Keratinocyte (primary cell): Measurements from ENCODE around the gene HSPG2. TPM values are rescaled to one million over a fixed set of nuclear protein-coding genes. Genes with fewer than 3 reads are reported as not detected.

Experiments used
- DNase-seq: peaks from one replicate; pipeline ENCODE4 v3.0.0-alpha.2; 2011; ENCODE audit warnings: low read depth, missing footprints, low spot score
- FAIRE-seq: peaks from 2 replicates; lab custom pipeline; 2011; peaks lifted over from hg19 to GRCh38; lab: Jason Lieb, UNC
- H2AFZ ChIP-seq: 2 replicates; pipeline ENCODE4 v1.6.0; 2012; ENCODE audit warnings: low read length, control low read depth, inconsistent platforms; ENCODE audit not compliant: control insufficient read depth
- H3K27ac ChIP-seq: 2 replicates; pipeline ENCODE4 v1.5.1; 2011; ENCODE audit warnings: low read length; ENCODE audit not compliant: control insufficient read depth, insufficient read depth
- H3K27me3 ChIP-seq: 3 replicates; pipeline ENCODE4 v1.6.0; 2011; ENCODE audit warnings: low read length; ENCODE audit not compliant: control insufficient read depth, insufficient read depth; ENCODE audit errors: extremely low read depth
- H3K36me3 ChIP-seq, 2 experiments: 2 replicates in 1 of 2; 3 replicates in 1 of 2; pipeline ENCODE4 v1.5.1; 2011; ENCODE audit warnings: low read length in 2 of 2, mild to moderate bottlenecking in 1 of 2; ENCODE audit not compliant: control insufficient read depth in 2 of 2, insufficient read depth in 2 of 2; ENCODE audit errors: extremely low read depth in 1 of 2
- H3K4me1 ChIP-seq: 3 replicates; pipeline ENCODE4 v1.5.1; 2011; ENCODE audit warnings: low read length; ENCODE audit not compliant: control insufficient read depth, insufficient read depth; ENCODE audit errors: extremely low read depth
- H3K4me2 ChIP-seq: 3 replicates; pipeline ENCODE4 v1.6.0; 2011; ENCODE audit warnings: low read depth, low read length; ENCODE audit not compliant: control insufficient read depth, insufficient read depth; ENCODE audit errors: extremely low read depth
- H3K4me3 ChIP-seq, 3 experiments: fragments of 200-600 bp in 1 of 3; sonication (generic) in 1 of 3; 2 replicates in 2 of 3; 3 replicates in 1 of 3; pipeline ENCODE4 v1.5.1; 2011 to 2016; ENCODE audit warnings: low read length in 3 of 3, mild to moderate bottlenecking in 3 of 3, control low read depth in 2 of 3, inconsistent platforms in 1 of 3, low read depth in 1 of 3, mixed read lengths in 1 of 3, mixed run types in 1 of 3, moderate library complexity in 1 of 3; ENCODE audit not compliant: control insufficient read depth in 2 of 3, insufficient read depth in 2 of 3; ENCODE audit errors: extremely low read depth in 1 of 3
- H3K79me2 ChIP-seq: 2 replicates; pipeline ENCODE4 v1.6.0; 2012; ENCODE audit warnings: low read length; ENCODE audit not compliant: control insufficient read depth, insufficient read depth
- H3K9ac ChIP-seq: 3 replicates; pipeline ENCODE4 v1.6.0; 2011; ENCODE audit warnings: low read length; ENCODE audit not compliant: control insufficient read depth, insufficient read depth; ENCODE audit errors: extremely low read depth
- H3K9me1 ChIP-seq: 3 replicates; pipeline ENCODE4 v1.6.0; 2011; ENCODE audit warnings: low read length; ENCODE audit not compliant: control insufficient read depth, insufficient read depth; ENCODE audit errors: extremely low read depth
- H3K9me3 ChIP-seq: 2 replicates; pipeline ENCODE4 v1.5.1; 2012; ENCODE audit warnings: low read depth, low read length; ENCODE audit not compliant: control insufficient read depth
- H4K20me1 ChIP-seq: 3 replicates; pipeline ENCODE4 v1.6.0; 2011; ENCODE audit warnings: low read length; ENCODE audit not compliant: control insufficient read depth, insufficient read depth; ENCODE audit errors: extremely low read depth
- EZH2 ChIP-seq: IDR thresholded peaks from one replicate; pipeline ENCODE4 v1.6.1; 2012; ENCODE audit warnings: inconsistent platforms, mild to moderate bottlenecking, low read length, moderate library complexity
- dilution Hi-C: fragments of 300-500 bp; cut with MboI; formaldehyde crosslinking; loops from one replicate; pipeline ENCODE4 v1.7.0; 2020; ENCODE audit warnings: low sequenced_read_pairs; ENCODE audit not compliant: extremely low pct_ligation_motif_present
- polyA plus RNA-seq, 5 experiments: library from polyadenylated mRNA; depleted of rRNA in 3 of 5; stranded (reverse) in 3 of 5; stranded (forward) in 1 of 5; unstranded in 1 of 5; fragments of >200 nt; gene quantifications; 1 replicate in 1 of 5; 2 replicates in 3 of 5; 3 replicates in 1 of 5; pipeline versions ENCODE4 v1.2.1 to v1.2.3, GENCODE V29; 2011 to 2012; ENCODE audit warnings: missing spikeins in 2 of 5, low read depth in 1 of 5, low replicate concordance in 1 of 5
- TF ChIP-seq, protein P1 (sequence below), 3 experiments: IDR thresholded peaks in 1 of 3; conservative IDR thresholded peaks in 1 of 3; optimal IDR thresholded peaks in 1 of 3; 2 replicates in 2 of 3; 3 replicates in 1 of 3; pipeline versions ENCODE3 to v1.5.1; 2011; ENCODE audit warnings: low read length in 3 of 3, mild to moderate bottlenecking in 3 of 3, moderate library complexity in 2 of 3, control low read depth in 1 of 3, inconsistent platforms in 1 of 3; ENCODE audit not compliant: insufficient read depth in 2 of 3; ENCODE audit errors: extremely low read depth in 1 of 3

HSPG2 gene
- polyA plus RNA-seq, 1 donor (not counting 4 experiments of a cell fraction or from before 2014, with no cell fraction given) = 9.0 TPM

DNA sequence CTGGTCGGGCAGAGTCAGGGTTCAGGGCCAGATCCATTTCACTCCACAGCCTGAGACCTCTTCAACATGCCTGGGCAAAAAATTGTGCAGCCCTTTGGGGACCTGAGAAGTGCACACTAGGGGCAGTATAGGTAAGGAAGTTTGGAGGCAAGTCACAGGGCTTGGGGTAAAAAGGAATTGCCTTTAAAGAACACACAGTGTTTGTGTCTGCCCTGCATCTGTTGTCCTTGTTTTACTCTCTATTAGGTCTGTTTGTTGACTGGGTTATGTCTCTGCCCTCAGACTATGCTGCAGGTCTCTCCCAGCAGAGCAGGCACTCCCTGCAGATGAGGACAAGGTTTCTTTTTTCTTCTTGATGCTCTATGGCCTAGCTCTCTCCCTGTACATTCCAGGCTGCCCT is 103.0 kb downstream of the HSPG2 start:
- Histone ChIP-seq H4K20me1 (no peaks in the 10 kb centered on the region), H3K4me3 (no peak overlapping the region), H3K9me3 (peaks cover 5% of the 10 kb centered on the region), H3K9me1 (no peaks in the 10 kb centered on the region), H3K27me3 (no peaks in the 10 kb centered on the region), H3K4me2 (no peak overlapping the region), H2AFZ (no peak overlapping the region), H3K9ac (no peak overlapping the region), H3K79me2 (no peaks in the 10 kb centered on the region), H3K4me1 (no peaks in the 10 kb centered on the region), H3K36me3 (peaks cover 52 to 60% of the 10 kb centered on the region in 2 experiments), H3K27ac (no peak overlapping the region)
- TF ChIP-seq EZH2 = no peak
- TF ChIP-seq, protein P1, sequence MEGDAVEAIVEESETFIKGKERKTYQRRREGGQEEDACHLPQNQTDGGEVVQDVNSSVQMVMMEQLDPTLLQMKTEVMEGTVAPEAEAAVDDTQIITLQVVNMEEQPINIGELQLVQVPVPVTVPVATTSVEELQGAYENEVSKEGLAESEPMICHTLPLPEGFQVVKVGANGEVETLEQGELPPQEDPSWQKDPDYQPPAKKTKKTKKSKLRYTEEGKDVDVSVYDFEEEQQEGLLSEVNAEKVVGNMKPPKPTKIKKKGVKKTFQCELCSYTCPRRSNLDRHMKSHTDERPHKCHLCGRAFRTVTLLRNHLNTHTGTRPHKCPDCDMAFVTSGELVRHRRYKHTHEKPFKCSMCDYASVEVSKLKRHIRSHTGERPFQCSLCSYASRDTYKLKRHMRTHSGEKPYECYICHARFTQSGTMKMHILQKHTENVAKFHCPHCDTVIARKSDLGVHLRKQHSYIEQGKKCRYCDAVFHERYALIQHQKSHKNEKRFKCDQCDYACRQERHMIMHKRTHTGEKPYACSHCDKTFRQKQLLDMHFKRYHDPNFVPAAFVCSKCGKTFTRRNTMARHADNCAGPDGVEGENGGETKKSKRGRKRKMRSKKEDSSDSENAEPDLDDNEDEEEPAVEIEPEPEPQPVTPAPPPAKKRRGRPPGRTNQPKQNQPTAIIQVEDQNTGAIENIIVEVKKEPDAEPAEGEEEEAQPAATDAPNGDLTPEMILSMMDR (optimal IDR thresholded peaks at IDR 0.05 in 1 of 3, IDR thresholded peaks at IDR 0.05 in 1 of 3, conservative IDR thresholded peaks at IDR 0.05 in 1 of 3; ENCODE audit: extremely low read depth in 1 of 3, insufficient read depth in 2 of 3, low read length in 3 of 3) = peak in 2 of 3 experiments; percentile 14 to 16
- FAIRE-seq (no peak), DNase-seq (no peak)
- dilution Hi-C loops = no loop called here

DNA sequence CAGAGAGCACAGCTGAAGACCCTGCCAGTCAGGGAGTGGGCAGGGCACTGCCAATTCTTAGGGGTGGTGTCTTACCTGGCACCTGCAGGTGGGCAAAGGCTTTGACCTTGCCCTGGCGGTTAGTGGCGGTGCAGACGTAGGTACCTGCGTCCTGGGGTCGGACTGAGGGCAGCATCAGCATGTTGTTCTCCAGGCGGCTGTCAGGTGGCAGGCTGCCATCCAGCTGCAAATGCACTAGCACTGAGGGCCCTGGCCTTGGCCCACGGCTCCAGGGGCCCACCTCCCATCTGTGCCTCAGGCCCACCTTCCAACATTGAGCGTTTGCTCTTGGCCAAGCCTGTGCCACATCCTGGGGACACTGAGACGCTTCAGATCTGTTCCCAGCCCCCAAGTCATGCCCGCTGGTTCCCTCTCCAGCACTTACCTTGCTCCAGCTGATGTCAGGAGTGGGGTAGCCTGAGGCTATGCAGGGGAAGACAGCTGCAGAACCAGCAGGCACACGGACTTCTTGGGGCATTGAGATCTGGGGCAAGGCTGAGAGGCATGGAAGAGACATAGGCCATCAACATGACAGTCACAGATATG is 103.6 kb downstream of the HSPG2 start:
- Histone ChIP-seq H3K27ac (no peak overlapping the region), H3K36me3 (peaks cover 48 to 58% of the 10 kb centered on the region in 2 experiments), H3K9ac (no peak overlapping the region), H3K4me1 (no peaks in the 10 kb centered on the region), H3K4me2 (no peak overlapping the region), H3K79me2 (no peaks in the 10 kb centered on the region), H3K9me3 (peaks cover 5% of the 10 kb centered on the region), H4K20me1 (no peaks in the 10 kb centered on the region), H3K9me1 (no peaks in the 10 kb centered on the region), H3K4me3 (no peak overlapping the region), H3K27me3 (no peaks in the 10 kb centered on the region), H2AFZ (no peak overlapping the region)
- TF ChIP-seq, protein P1 (optimal IDR thresholded peaks at IDR 0.05 in 1 of 3, IDR thresholded peaks at IDR 0.05 in 1 of 3, conservative IDR thresholded peaks at IDR 0.05 in 1 of 3; ENCODE audit: extremely low read depth in 1 of 3, insufficient read depth in 2 of 3, low read length in 3 of 3) = no peak
- TF ChIP-seq EZH2 = no peak
- DNase-seq = no peak
- dilution Hi-C loops = no loop called here
- no peak for FAIRE-seq
